Esophagus muscularis mucosa (tissue), 4 donors: ENCODE data around the gene PRKCE. TPM values are rescaled to one million over a fixed set of nuclear protein-coding genes. Genes with fewer than 3 reads are reported as not detected.

ENCODE experiments used
- DNase-seq: peaks from one replicate; pipeline ENCODE4 v3.0.0-alpha.2; 2017; ENCODE audit errors: extremely low spot score
- H3K27ac ChIP-seq, 4 donors: fragments of 200-600 bp; sonication (generic); replicated peaks in 1 of 4; 1 replicate in 3 of 4; 2 replicates in 1 of 4; pipeline ENCODE4 v1.5.1; 2016 to 2019; ENCODE audit warnings: mild to moderate bottlenecking in 1 of 4
- H3K27me3 ChIP-seq, 4 donors: fragments of 200-600 bp; sonication (generic); one replicate each; pipeline versions ENCODE4 v1.5.1 to v1.6.0; 2016 to 2019
- H3K36me3 ChIP-seq, 4 donors: fragments of 200-600 bp; sonication (generic); one replicate each; pipeline ENCODE4 v1.5.1; 2016 to 2019
- H3K4me1 ChIP-seq, 4 donors: fragments of 200-600 bp; sonication (generic); one replicate each; pipeline ENCODE4 v1.5.1; 2016 to 2019
- H3K4me3 ChIP-seq, 4 donors: fragments of 200-600 bp; sonication (generic); 1 replicate in 2 of 4; 2 replicates in 2 of 4; pipeline ENCODE4 v1.5.1; 2016 to 2019; ENCODE audit warnings: mild to moderate bottlenecking in 4 of 4, moderate library complexity in 1 of 4
- H3K9me3 ChIP-seq, 4 donors: fragments of 200-600 bp; sonication (generic); 1 replicate in 3 of 4; 2 replicates in 1 of 4; pipeline ENCODE4 v1.5.1; 2016 to 2019
- CTCF ChIP-seq, 3 experiments: fragments of 200-600 bp in 2 of 3; fragments of 450-650 bp in 1 of 3; sonication (generic) in 2 of 3; IDR thresholded peaks; one replicate each; pipeline ENCODE4 v1.5.1; 2017 to 2019; ENCODE audit warnings: antibody characterized with exemption in 3 of 3, mild to moderate bottlenecking in 2 of 3, moderate library complexity in 1 of 3
- EP300 ChIP-seq: sonication (generic); formaldehyde crosslinking; IDR thresholded peaks from one replicate; pipeline ENCODE4 v1.6.1; 2017; ENCODE audit warnings: antibody characterized with exemption
- POLR2A ChIP-seq: fragments of 450-650 bp; IDR thresholded peaks from one replicate; pipeline ENCODE4 v1.6.1; 2017; ENCODE audit warnings: antibody characterized with exemption, moderate library complexity, mild to moderate bottlenecking, low read depth
- POLR2AphosphoS5 ChIP-seq, 2 donors: sonication (generic); formaldehyde crosslinking; IDR thresholded peaks; one replicate each; pipeline ENCODE4 v1.6.1; 2017; ENCODE audit warnings: antibody characterized with exemption in 2 of 2
- WGBS: methylation state at CpG from one replicate; pipeline ENCODE4 v1.1.5; 2018; 5-methylcytosine and 5-hydroxymethylcytosine counted together
- intact Hi-C: fragments of 100-400 bp; cut with DNase I; formaldehyde crosslinking; loops from one replicate; pipeline ENCODE4 v1.15.1; 2023
- total RNA-seq, 4 donors: library from RNA; depleted of rRNA; stranded (reverse); fragments of >200 nt; gene quantifications; one replicate each; pipeline versions ENCODE4 v1.1.0 to v1.2.1, GENCODE V29; 2016

PRKCE gene
- total RNA-seq, 4 donors from 2014 or later: 11.6 to 21.1 (median 13.0) TPM

- Histone ChIP-seq H3K27me3 (no peaks in the 10 kb centered on the region), H3K27ac (peak overlapping the region in 1 of 4 donors; percentile 81), H3K4me3 (no peak overlapping the region), H3K9me3 (no peaks in the 10 kb centered on the region), H3K36me3 (no peaks in the 10 kb centered on the region), H3K4me1 (peaks cover 33 to 63% (median 53%) of the 10 kb centered on the region in 4 donors)
- no peak for TF ChIP-seq POLR2AphosphoS5 (IDR thresholded peaks at IDR 0.05)
- TF ChIP-seq EP300: no peak
- no peak for TF ChIP-seq CTCF (IDR thresholded peaks at IDR 0.05)
- no peak for TF ChIP-seq POLR2A
- intact Hi-C loops: no loop called here
- WGBS: 89% methylated on average over 8 of the region's 8 CpGs
- DNase-seq: no peak
These were observed 308.8 kb downstream of the PRKCE start for GRCh38 chr2:45960057-45960863.

- peak overlapping the region; percentile 38 to 81 (median 62) for H3K27ac ChIP-seq
- H3K4me1 ChIP-seq: peaks cover 34 to 71% (median 65%) of the 10 kb centered on the region in 4 donors
- no peak for DNase-seq
- H3K9me3 ChIP-seq: no peaks in the 10 kb centered on the region
- 26% methylated on average over 7 of the region's 7 CpGs for WGBS
- no peak for TF ChIP-seq POLR2AphosphoS5 (IDR thresholded peaks at IDR 0.05)
- no peak for TF ChIP-seq POLR2A
- TF ChIP-seq CTCF (IDR thresholded peaks at IDR 0.05): no peak
- no peak for TF ChIP-seq EP300
- H3K27me3 ChIP-seq: no peaks in the 10 kb centered on the region
- H3K36me3 ChIP-seq: no peaks in the 10 kb centered on the region
- intact Hi-C loops: no loop called here
- no peak overlapping the region for H3K4me3 ChIP-seq
These were observed 310.9 kb downstream of the PRKCE start for GRCh38 chr2:45962177-45962921.

- H3K27me3 ChIP-seq: no peaks in the 10 kb centered on the region
- intact Hi-C loops: no loop called here
- H3K27ac ChIP-seq: peak overlapping the region; percentile 50 to 81 (median 66)
- H3K4me3 ChIP-seq: no peak overlapping the region
- H3K9me3 ChIP-seq: no peaks in the 10 kb centered on the region
- peaks cover 34 to 74% (median 66%) of the 10 kb centered on the region in 4 donors for H3K4me1 ChIP-seq
- no peak for DNase-seq
- H3K36me3 ChIP-seq: no peaks in the 10 kb centered on the region
- WGBS: 57% methylated on average over 7 of the region's 7 CpGs
- no peak for TF ChIP-seq POLR2AphosphoS5 (IDR thresholded peaks at IDR 0.05)
- no peak for TF ChIP-seq CTCF (IDR thresholded peaks at IDR 0.05)
- no peak for TF ChIP-seq EP300
- TF ChIP-seq POLR2A: no peak
These were observed 312.3 kb downstream of the PRKCE start for GRCh38 chr2:45963816-45964215.

- Histone ChIP-seq H3K4me1 (peaks cover 34 to 74% (median 66%) of the 10 kb centered on the region in 4 donors), H3K27ac (peak overlapping the region; percentile 50 to 81 (median 66)), H3K27me3 (no peaks in the 10 kb centered on the region), H3K36me3 (no peaks in the 10 kb centered on the region), H3K4me3 (no peak overlapping the region), H3K9me3 (no peaks in the 10 kb centered on the region)
- intact Hi-C loops: no loop called here
- 27% methylated on average over 6 of the region's 6 CpGs for WGBS
- TF ChIP-seq POLR2AphosphoS5 (IDR thresholded peaks at IDR 0.05): peak; percentile 65 to 71
- TF ChIP-seq POLR2A: no peak
- DNase-seq: no peak
These were observed 312.9 kb downstream of the PRKCE start for GRCh38 chr2:45964223-45964841.

GRCh38 chr2:45964906-45965305 lies 313.4 kb downstream of the PRKCE start:
- H3K27ac ChIP-seq: peak overlapping the region; percentile 22 to 81 (median 57)
- DNase-seq: no peak
- H3K9me3 ChIP-seq: no peaks in the 10 kb centered on the region
- intact Hi-C loops: no loop called here
- H3K4me3 ChIP-seq: no peak overlapping the region
- no peaks in the 10 kb centered on the region for H3K27me3 ChIP-seq
- no peak for TF ChIP-seq EP300
- no peak for TF ChIP-seq CTCF (IDR thresholded peaks at IDR 0.05)
- TF ChIP-seq POLR2A: no peak
- no peak for TF ChIP-seq POLR2AphosphoS5 (IDR thresholded peaks at IDR 0.05)
- no peaks in the 10 kb centered on the region for H3K36me3 ChIP-seq
- 27% methylated on average over 4 of the region's 4 CpGs for WGBS
- peaks cover 34 to 71% (median 63%) of the 10 kb centered on the region in 4 donors for H3K4me1 ChIP-seq
